Measurements from ENCODE around the gene EYS.

EYS gene

DNA sequence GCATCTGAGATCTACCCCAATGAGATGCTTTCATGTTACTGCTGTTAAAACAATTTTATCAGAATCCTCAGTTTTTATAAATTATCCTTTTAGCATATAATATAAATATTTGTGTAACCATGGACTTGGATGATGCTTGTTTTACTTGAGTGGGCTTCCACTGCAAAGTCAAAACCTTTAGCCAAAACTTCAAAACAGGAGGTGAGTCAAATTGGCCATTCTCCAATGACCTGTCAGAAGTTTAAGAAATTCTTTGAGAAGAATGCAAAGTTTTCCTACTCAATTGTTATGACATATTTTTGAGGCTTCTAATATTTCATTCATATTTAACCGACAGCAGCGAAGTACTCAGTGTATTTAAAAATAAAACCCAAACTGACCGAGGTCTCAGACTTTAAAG is 507.9 kb downstream of the EYS start:
- no peak for DNase-seq

DNA sequence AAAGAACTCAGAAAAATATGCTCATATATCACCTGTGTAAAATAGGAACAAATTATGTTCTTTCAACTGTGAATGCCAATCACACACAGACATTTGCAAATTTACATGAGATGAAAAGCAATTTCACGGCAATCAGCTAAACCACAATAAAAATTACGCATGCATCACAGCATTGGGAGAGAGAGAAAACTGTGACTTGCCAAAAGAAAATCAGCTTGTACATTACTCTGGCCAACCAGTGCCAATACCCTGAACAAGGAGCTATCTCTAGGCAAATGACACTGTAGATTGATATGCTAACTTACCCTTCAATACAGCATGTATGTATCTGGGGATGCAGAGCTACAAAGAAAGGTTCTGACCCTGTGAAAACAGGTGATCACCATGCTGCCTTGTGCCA is 515.6 kb downstream of the EYS start:
- no peak for DNase-seq

GRCh38 chr6:65189236-65189881 is 517.7 kb downstream of the EYS start:
- no peak for DNase-seq

GRCh38 chr6:65186826-65187225 is 520.2 kb downstream of the EYS start:
- DNase-seq = no peak

DNA sequence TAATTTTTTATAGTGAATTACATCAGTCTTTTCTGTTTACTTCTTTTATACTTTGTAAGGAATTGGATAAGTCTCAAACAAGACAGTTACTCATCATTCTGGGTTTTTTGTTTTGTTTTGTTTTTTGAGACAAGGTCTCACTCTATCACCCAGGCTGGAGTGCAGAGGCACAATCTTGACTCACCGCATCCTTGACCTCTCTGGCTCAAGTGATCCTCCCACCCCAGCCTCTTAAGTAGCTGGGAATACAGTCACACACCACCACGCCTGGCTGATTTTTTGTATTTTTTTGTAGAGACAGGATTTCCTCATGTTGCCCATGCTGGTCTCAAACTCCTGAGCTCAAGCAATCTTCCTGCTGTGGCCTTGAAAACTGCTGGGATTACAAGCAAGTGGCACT is 524.3 kb downstream of the EYS start:
- no peak for DNase-seq

GRCh38 chr6:65170273-65170672 is 536.8 kb downstream of the EYS start:
- no peak for DNase-seq

DNA sequence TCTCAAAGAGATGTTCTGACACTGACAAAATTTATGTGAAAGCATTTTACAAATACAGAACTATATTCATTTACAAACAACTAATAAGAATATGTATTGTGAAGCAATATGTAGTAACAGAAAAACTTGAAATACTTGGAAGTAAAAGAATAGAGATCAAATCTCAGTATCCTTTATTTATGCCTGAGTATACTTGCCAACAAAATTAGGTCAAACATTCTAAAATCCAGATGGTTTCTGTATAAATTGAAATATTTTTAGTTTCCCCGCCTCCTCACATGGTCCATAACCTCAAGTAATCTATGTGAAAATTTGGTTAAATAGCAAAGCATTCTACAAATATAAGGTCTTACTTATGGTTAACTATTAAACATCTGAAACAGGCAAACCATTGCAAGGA is 545.4 kb downstream of the EYS start:
- no peak for DNase-seq

DNA sequence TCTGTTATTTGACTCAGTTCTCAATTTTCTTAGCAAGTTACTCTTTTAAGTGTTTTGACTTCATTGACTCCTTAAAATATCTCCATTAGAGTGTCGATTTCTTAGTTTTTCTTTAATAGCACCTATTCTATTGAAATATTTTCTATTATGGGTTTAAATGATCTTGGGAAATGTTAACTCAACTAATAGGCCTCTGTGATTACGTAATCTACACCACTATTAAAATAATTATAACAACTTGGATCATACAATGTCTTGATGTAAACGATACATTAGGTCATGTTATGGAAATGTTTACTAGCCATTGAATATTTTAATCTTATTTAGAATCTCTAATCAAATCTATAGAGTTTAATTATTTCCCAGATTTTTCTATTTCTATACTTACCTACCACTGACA is 550.0 kb downstream of the EYS start:
- DNase-seq = no peak

DNA sequence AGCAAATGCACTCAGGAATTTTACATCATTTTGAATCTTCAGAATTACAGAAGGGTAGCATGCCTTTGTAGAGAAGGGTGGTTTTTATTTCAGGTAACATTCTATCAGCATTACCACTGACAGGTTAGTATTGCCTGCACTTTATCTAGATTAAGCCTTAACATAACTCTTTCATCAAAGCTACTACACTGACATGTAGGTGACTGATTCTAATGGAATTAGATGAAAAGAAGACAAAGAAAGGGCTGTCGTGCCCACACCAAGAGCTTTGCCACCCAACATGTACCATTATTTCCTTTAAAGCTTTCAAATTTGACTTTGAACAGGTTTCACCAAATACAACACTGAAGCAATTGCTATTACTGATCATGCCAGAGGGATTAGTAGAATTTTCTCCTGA is 551.9 kb downstream of the EYS start:
- no peak for DNase-seq

DNA sequence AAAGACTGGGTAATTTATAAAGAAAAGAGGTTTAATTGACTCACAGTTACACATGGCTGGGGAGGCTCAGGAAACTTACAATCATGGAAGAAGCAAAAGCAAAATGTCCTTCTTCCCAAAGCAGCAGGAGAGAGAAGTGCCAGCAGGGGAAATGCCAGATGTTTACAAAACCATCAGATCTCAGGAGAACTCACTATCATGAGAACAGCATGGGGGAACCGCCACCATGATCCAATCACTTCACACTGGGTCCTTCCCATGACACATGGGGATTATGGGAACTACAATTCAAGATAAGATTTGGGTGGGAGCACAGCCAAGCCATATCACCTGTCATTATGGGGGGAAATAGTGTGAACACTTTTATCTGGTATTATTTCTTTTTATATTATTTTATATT is 557.2 kb downstream of the EYS start:
- no peak for DNase-seq

- DNase-seq = no peak
Measured at GRCh38 chr6:65148839-65149238, 558.2 kb downstream of the EYS start.

DNA sequence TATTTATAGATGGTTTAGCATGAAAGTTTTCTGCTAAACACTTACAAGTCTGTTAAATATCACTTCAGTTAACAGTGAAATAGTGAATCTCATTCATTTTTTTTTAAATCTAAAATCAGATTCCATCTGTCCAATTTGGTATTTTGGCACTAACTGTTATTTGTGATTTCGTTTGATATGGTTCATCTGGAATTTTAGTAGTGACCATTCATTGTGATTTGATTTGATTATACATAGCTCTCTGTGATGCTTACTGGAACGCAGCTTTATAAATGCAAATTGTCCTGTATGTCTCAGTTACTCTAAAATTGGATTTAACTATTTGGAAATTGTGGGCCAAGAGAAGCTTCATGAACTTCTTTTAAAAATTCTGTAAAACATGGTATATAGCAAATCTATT is 571.5 kb downstream of the EYS start:
- no peak for DNase-seq

DNA sequence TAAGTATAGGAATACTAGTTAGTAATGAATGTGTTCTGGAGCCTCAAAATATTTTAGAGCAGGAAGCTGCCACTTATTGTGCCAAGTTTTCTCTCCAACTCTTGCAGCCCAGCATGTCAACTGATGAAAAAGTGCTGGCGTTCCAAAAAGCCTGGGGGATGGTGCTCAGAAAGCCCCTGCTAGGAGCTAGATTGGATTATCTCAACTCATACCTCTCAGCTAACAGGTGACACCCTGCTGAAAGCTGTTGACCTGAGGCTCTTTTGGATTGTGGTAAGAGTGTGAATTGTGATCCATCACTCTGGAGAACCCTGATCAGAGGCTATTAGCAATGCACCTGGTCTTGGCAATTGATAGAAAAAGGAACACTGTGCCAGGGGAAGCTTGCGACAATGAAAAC is 580.4 kb downstream of the EYS start:
- DNase-seq = no peak

GRCh38 chr6:65123521-65123920 is 583.5 kb downstream of the EYS start:
- no peak for DNase-seq

- DNase-seq = no peak
Measured at GRCh38 chr6:65117817-65118409, 589.1 kb downstream of the EYS start.

DNA sequence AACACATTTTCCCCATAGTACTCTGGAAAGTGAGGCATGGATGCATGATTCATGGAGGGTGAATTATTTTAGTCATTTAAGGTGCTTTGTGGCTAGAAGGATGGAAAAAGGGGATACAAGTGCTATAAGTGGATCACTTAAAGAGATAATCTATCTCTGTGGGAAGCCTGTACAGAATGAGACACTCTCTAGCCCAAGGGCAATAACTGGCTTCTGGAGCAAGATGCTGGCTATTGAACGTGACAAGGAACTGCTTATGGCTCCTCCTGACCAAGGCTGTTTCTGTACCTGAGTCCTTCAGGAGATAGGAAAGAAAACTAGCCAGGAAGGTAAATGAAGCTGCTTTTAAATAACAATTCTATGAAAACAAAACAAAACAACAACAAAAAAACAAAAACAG is 590.7 kb downstream of the EYS start:
- no peak for DNase-seq

GRCh38 chr6:65113581-65113980 is 593.4 kb downstream of the EYS start:
- DNase-seq = no peak

GRCh38 chr6:65112435-65112834 is 594.6 kb downstream of the EYS start:
- no peak for DNase-seq

DNA sequence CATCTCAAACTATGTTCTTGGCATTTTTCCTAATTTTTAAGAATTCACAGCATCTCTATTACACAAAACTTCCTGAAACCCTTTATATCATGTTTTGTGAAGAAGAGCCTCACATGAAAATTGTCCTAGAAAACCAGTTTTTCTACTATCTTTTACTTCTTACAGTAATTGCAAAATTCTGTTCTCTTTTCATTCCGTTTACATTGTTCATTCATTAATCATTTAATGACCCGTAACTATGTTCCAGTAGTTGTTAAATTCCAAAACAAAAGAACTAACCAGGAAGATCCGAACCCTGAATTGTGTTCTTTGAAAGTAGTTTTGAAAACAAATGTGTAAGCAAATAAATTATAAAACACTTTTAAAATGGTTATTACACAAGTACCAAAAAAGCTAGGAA is 597.0 kb downstream of the EYS start:
- no peak for DNase-seq

GRCh38 chr6:65098349-65098748 is 608.7 kb downstream of the EYS start:
- no peak for DNase-seq

GRCh38 chr6:65091561-65091960 is 615.5 kb downstream of the EYS start:
- DNase-seq = no peak

- DNase-seq = no peak
Measured at GRCh38 chr6:65088575-65088974, 618.5 kb downstream of the EYS start.

DNA sequence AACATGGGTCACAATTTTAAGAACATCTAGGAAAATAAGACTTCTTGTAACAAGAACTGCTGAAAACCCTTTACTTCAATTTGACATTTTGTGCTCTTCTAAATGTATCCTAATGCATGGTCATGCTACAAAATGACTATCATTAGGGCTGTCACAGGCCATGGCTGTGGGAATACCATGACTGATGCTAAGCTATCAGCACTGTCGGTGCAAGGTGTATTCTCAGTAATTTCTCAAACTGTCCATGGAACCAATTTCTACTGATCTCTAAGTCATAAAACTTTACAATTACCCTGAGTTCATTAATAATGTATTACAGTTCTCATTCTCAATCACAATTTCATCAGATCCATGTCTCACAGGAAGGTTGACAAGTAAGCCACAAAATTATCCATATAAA is 625.3 kb downstream of the EYS start:
- DNase-seq = no peak

GRCh38 chr6:65075705-65076230 is 631.3 kb downstream of the EYS start:
- DNase-seq = no peak

- no peak for DNase-seq
Measured at GRCh38 chr6:65072500-65072899, 634.5 kb downstream of the EYS start.
